ENCODE results near the gene CD5L.

GRCh38 chr1:157829711-157830110, 11.9 kb downstream of the CD5L start:
- TF ChIP-seq POLR2A (IDR thresholded peaks at IDR 0.05; ENCODE audit: low read length): no peak
- no peak for TF ChIP-seq GATA1 (IDR thresholded peaks at IDR 0.05; ENCODE audit: low read depth, low read length)
